B cell (primary cell): ENCODE results near the gene CDS1. TPM values are rescaled to one million over a fixed set of nuclear protein-coding genes. Genes with fewer than 3 reads are reported as not detected.

Experiments
- ATAC-seq: fragments of 200-7000 bp; cut with Tn5 transposase; one replicate; pipeline ENCODE4 v1.10.0; 2021; ENCODE audit warnings: low read depth, mild to moderate bottlenecking, moderate number of reproducible peaks, moderate library complexity
- CTCF ChIA-PET: fragments of 350-600 bp; sonication (Branson Sonifier 250); formaldehyde crosslinking; loops from one replicate; lab custom pipeline; 2021; ENCODE audit warnings: antibody characterized with exemption, inconsistent platforms; lab: Charles Lee
- POLR2A ChIA-PET: fragments of 350-600 bp; sonication (Branson Sonifier 250); formaldehyde crosslinking; loops from one replicate; lab custom pipeline; 2021; ENCODE audit warnings: antibody characterized with exemption; lab: Charles Lee
- DNase-seq: peaks from one replicate; pipeline ENCODE4 v3.0.0; 2013
- H2AFZ ChIP-seq: 2 replicates; pipeline ENCODE4 v1.6.1; 2012; ENCODE audit warnings: mild to moderate bottlenecking, low read depth, low read length; ENCODE audit not compliant: insufficient read depth, poor library complexity, severe bottlenecking
- H3K27ac ChIP-seq, 2 donors: 1 replicate in 1 of 2; 2 replicates in 1 of 2; pipeline ENCODE4 v1.5.1; 2012 to 2013; ENCODE audit warnings: low read length in 2 of 2, mild to moderate bottlenecking in 2 of 2, moderate library complexity in 1 of 2
- H3K27me3 ChIP-seq, 4 experiments: fragments of 200-600 bp in 1 of 4; sonication (generic) in 1 of 4; replicated peaks in 1 of 4; 1 replicate in 2 of 4; 2 replicates in 2 of 4; pipeline versions ENCODE4 v1.6.1 to v1.7.0; 2013 to 2016; ENCODE audit warnings: low read length in 3 of 4, mild to moderate bottlenecking in 2 of 4, mixed read lengths in 1 of 4, moderate library complexity in 1 of 4; ENCODE audit not compliant: insufficient read depth in 4 of 4, control insufficient read depth in 3 of 4; ENCODE audit errors: control extremely low read depth in 1 of 4
- H3K36me3 ChIP-seq, 2 experiments: replicated peaks in 1 of 2; 1 replicate in 1 of 2; 2 replicates in 1 of 2; pipeline versions ENCODE4 v1.6.1 to v1.7.1; 2013; ENCODE audit warnings: low read length in 1 of 2; ENCODE audit not compliant: insufficient read depth in 2 of 2, control insufficient read depth in 1 of 2; ENCODE audit errors: control extremely low read depth in 1 of 2, extremely low read depth in 1 of 2
- H3K4me1 ChIP-seq, 2 donors: fragments of 200-600 bp in 1 of 2; sonication (generic) in 1 of 2; 1 replicate in 1 of 2; 2 replicates in 1 of 2; pipeline versions ENCODE4 v1.5.1 to v1.6.1; 2013 to 2017; ENCODE audit warnings: low read length in 2 of 2; ENCODE audit not compliant: control insufficient read depth in 2 of 2, insufficient read depth in 2 of 2
- H3K4me2 ChIP-seq: replicated peaks from 2 replicates; pipeline ENCODE3; 2012; ENCODE audit warnings: mild to moderate bottlenecking, low read depth, low read length; ENCODE audit not compliant: poor library complexity, severe bottlenecking
- H3K4me3 ChIP-seq, 5 experiments: fragments of 200-600 bp in 1 of 5; sonication (generic) in 1 of 5; 1 replicate in 3 of 5; 2 replicates in 2 of 5; pipeline versions ENCODE4 v1.5.1 to v1.7.0; 2011 to 2016; ENCODE audit warnings: low read length in 4 of 5, mild to moderate bottlenecking in 4 of 5, low read depth in 2 of 5, control low read depth in 1 of 5, moderate library complexity in 1 of 5; ENCODE audit not compliant: insufficient read depth in 1 of 5; ENCODE audit errors: control extremely low read depth in 1 of 5, extremely low read depth in 1 of 5
- H3K79me2 ChIP-seq: fragments of 200-600 bp; sonication (generic); one replicate; pipeline ENCODE4 v1.6.0; 2016; ENCODE audit warnings: low read length; ENCODE audit not compliant: control insufficient read depth, insufficient read depth
- H3K9ac ChIP-seq: fragments of 200-600 bp; sonication (generic); 2 replicates; pipeline ENCODE4 v1.6.1; 2017; ENCODE audit warnings: mild to moderate bottlenecking, low read length, moderate library complexity
- H3K9me3 ChIP-seq, 3 donors: one replicate each; pipeline versions ENCODE4 v1.6.1 to v1.7.1; 2013; ENCODE audit warnings: low read length in 2 of 3; ENCODE audit not compliant: control insufficient read depth in 2 of 3, insufficient read depth in 1 of 3; ENCODE audit errors: control extremely low read depth in 1 of 3
- H4K20me1 ChIP-seq: 2 replicates; pipeline ENCODE4 v1.6.0; 2012; ENCODE audit warnings: mild to moderate bottlenecking, low read length; ENCODE audit not compliant: insufficient read depth, control insufficient read depth, poor library complexity, severe bottlenecking
- H3K27ac Mint-ChIP-seq: one replicate; pipeline ENCODE4 v1.8.0; 2021; ENCODE audit warnings: mixed read lengths
- H3K27me3 Mint-ChIP-seq: one replicate; pipeline ENCODE4 v1.8.0; 2021; ENCODE audit warnings: mixed read lengths
- H3K4me1 Mint-ChIP-seq: one replicate; pipeline ENCODE4 v1.8.0; 2021; ENCODE audit warnings: mixed read lengths
- H3K4me3 Mint-ChIP-seq: one replicate; pipeline ENCODE4 v1.8.0; 2021; ENCODE audit warnings: mixed read lengths
- H3K9me3 Mint-ChIP-seq: one replicate; pipeline ENCODE4 v1.8.0; 2022; ENCODE audit warnings: mixed read lengths; ENCODE audit not compliant: insufficient read depth
- EZH2 ChIP-seq: IDR thresholded peaks from 2 replicates; pipeline ENCODE4 v1.6.1; 2012; ENCODE audit warnings: borderline replicate concordance, low read depth, mild to moderate bottlenecking, moderate library complexity, low read length; ENCODE audit not compliant: insufficient read depth, poor library complexity, severe bottlenecking
- WGBS: methylation state at CpG from one replicate; pipeline ENCODE4 v1.1.5; 2013; ENCODE audit warnings: missing lambda C conversion rate; ENCODE audit not compliant: insufficient coverage; 5-methylcytosine and 5-hydroxymethylcytosine counted together
- intact Hi-C: fragments of 100-400 bp; cut with micrococcal nuclease; formaldehyde crosslinking; loops from one replicate; pipeline ENCODE4 v1.10.0; 2022
- polyA plus RNA-seq: library from polyadenylated mRNA; depleted of rRNA; stranded (reverse); fragments of >200 nt; gene quantifications from 2 replicates; pipeline ENCODE4 v1.2.3, GENCODE V29; 2012
- small RNA-seq: library from RNA; depleted of rRNA; stranded (forward); fragments of <200 nt; gene quantifications from one replicate; pipeline ENCODE3, GENCODE V24; 2012; ENCODE audit warnings: low replicate concordance, low read depth; ENCODE audit not compliant: insufficient read length
- total RNA-seq, 2 donors: library from RNA; stranded (reverse); fragments of 120-200 nt in 1 of 2; gene quantifications; 1 replicate in 1 of 2; 2 replicates in 1 of 2; pipeline versions ENCODE4 v1.2.3 to v1.2.4, GENCODE V29; 2013 to 2022
- TF ChIP-seq, protein P1 (sequence below): fragments of 200-600 bp; IDR thresholded peaks from one replicate; pipeline ENCODE4 v1.8.0; 2022; ENCODE audit warnings: antibody characterized with exemption, mild to moderate bottlenecking

The CDS1 gene
- total and polyA plus RNA-seq, 2 donors (not counting 1 experiment from before 2014, with no cell fraction given) = 0.03 to 0.15 TPM

GRCh38 chr4:84699001-84699671 lies 116.2 kb downstream of the CDS1 start:
- no peak overlapping the region for H3K4me3 ChIP-seq
- Mint-ChIP-seq H3K9me3 (no peaks in the 10 kb centered on the region), H3K4me3 (no peak overlapping the region), H3K4me1 (no peaks in the 10 kb centered on the region), H3K27me3 (peaks cover 3% of the 10 kb centered on the region), H3K27ac (no peak overlapping the region)
- H4K20me1 ChIP-seq = no peaks in the 10 kb centered on the region
- CTCF ChIA-PET = interaction anchor here (0.7 kb wide), 1 partner anchor 211 kb away, joined by 3 read pairs; no protein-coding TSS in a partner anchor
- WGBS = no CpG with 5 or more reads among the region's 6 CpGs
- intact Hi-C loops = no loop called here
- no peak for TF ChIP-seq EZH2
- TF ChIP-seq, protein P1, sequence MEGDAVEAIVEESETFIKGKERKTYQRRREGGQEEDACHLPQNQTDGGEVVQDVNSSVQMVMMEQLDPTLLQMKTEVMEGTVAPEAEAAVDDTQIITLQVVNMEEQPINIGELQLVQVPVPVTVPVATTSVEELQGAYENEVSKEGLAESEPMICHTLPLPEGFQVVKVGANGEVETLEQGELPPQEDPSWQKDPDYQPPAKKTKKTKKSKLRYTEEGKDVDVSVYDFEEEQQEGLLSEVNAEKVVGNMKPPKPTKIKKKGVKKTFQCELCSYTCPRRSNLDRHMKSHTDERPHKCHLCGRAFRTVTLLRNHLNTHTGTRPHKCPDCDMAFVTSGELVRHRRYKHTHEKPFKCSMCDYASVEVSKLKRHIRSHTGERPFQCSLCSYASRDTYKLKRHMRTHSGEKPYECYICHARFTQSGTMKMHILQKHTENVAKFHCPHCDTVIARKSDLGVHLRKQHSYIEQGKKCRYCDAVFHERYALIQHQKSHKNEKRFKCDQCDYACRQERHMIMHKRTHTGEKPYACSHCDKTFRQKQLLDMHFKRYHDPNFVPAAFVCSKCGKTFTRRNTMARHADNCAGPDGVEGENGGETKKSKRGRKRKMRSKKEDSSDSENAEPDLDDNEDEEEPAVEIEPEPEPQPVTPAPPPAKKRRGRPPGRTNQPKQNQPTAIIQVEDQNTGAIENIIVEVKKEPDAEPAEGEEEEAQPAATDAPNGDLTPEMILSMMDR = no peak
- POLR2A ChIA-PET = no interaction called here
- DNase-seq = no peak
- no peak overlapping the region for H3K27ac ChIP-seq
- no peak overlapping the region for H2AFZ ChIP-seq
- H3K4me1 ChIP-seq = no peaks in the 10 kb centered on the region
- no peaks in the 10 kb centered on the region for H3K36me3 ChIP-seq
- peaks cover 0 to 5% (median 0%) of the 10 kb centered on the region in 3 donors for H3K9me3 ChIP-seq
- no peak overlapping the region for H3K4me2 ChIP-seq
- no peaks in the 10 kb centered on the region for H3K79me2 ChIP-seq
- no peaks in the 10 kb centered on the region for H3K27me3 ChIP-seq
- no peak for ATAC-seq
- H3K9ac ChIP-seq = no peak overlapping the region

Small RNA genes within 50 kb of the gene (small RNA-seq; reads per million reads assigned to genes)
- gene RN7SL552P (not detected), gene RPL3P13 (not detected)

Other genes starting within 250 kb of the CDS1 start
- not detected in 2 replicates for gene NKX6-1, start 83.8 kb upstream of the CDS1 start, total RNA-seq
- gene NKX6-1, start 83.8 kb upstream of the CDS1 start, polyA plus RNA-seq = not detected in 2 replicates